Hematopoietic multipotent progenitor cell treated with erythropoietin and hydrocortisone succinate and interleukin-3 and kit ligand, for 17 days (in vitro differentiated cells): Measurements from ENCODE around the gene ADGRG4.

Source experiments
- DNase-seq: peaks from one replicate; pipeline ENCODE4 v3.0.0-alpha.2; 2015; ENCODE audit warnings: low spot score

Gene ADGRG4

GRCh38 chrX:136457303-136457917 is 156.6 kb downstream of the ADGRG4 start:
- no peak for DNase-seq

GRCh38 chrX:136464589-136464988 is 163.8 kb downstream of the ADGRG4 start:
- no peak for DNase-seq
